Uterus (tissue), 2 donors: ENCODE data around the gene GPR151.

Source experiments
- POLR2A ChIP-seq, 2 donors: fragments of 450-650 bp; IDR thresholded peaks; one replicate each; pipeline ENCODE4 v1.6.1; 2016; ENCODE audit warnings: antibody characterized with exemption in 2 of 2, mild to moderate bottlenecking in 1 of 2, moderate library complexity in 1 of 2
- TF ChIP-seq, protein P1 (sequence below), 4 experiments: fragments of 200-600 bp in 2 of 4; fragments of 450-650 bp in 2 of 4; sonication (generic) in 2 of 4; IDR thresholded peaks; one replicate each; pipeline ENCODE4 v1.5.1; 2016 to 2019; ENCODE audit warnings: antibody characterized with exemption in 4 of 4, mild to moderate bottlenecking in 2 of 4, moderate library complexity in 1 of 4

DNA sequence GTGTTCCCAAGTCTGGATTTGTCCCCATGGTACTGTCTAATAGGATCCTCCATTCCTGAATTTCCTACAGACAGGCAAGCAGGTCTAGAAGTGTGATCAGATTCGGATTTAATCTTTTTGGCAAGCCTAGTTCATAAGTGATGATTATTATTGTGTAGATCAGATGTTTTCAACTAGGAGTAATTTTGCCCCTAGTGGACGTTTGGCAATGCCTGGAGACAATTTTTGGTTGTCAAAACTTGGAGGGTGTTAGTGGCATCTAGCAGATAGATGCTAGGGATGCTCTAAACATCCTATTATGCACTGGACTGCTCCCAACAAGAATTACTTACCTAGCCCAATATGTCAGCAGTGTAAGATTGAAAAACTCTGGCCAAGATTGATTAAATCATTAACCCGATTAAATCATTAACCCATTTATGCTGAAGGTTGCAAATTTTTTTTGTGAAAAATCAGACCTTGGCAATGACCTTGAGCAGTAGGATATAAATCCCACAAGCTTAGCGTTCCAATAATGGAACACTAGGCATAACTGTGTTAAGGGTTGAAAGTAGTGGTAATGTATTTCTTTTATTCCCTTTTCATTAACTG is 40.7 kb downstream of the GPR151 start:
- TF ChIP-seq, protein P1, sequence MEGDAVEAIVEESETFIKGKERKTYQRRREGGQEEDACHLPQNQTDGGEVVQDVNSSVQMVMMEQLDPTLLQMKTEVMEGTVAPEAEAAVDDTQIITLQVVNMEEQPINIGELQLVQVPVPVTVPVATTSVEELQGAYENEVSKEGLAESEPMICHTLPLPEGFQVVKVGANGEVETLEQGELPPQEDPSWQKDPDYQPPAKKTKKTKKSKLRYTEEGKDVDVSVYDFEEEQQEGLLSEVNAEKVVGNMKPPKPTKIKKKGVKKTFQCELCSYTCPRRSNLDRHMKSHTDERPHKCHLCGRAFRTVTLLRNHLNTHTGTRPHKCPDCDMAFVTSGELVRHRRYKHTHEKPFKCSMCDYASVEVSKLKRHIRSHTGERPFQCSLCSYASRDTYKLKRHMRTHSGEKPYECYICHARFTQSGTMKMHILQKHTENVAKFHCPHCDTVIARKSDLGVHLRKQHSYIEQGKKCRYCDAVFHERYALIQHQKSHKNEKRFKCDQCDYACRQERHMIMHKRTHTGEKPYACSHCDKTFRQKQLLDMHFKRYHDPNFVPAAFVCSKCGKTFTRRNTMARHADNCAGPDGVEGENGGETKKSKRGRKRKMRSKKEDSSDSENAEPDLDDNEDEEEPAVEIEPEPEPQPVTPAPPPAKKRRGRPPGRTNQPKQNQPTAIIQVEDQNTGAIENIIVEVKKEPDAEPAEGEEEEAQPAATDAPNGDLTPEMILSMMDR (IDR thresholded peaks at IDR 0.05) = no peak
- no peak for TF ChIP-seq POLR2A (IDR thresholded peaks at IDR 0.05)
